Kidney glomerular epithelial cell (primary cell): Measurements from ENCODE around the gene PPM1L.

Experiments
- DNase-seq: peaks from one replicate; lab custom pipeline; 2025; lab: John Stamatoyannopoulos, UW

The PPM1L gene

GRCh38 chr3:161043336-161044035 lies 287.5 kb downstream of the PPM1L start:
- no peak for DNase-seq

GRCh38 chr3:161049683-161050248 lies 293.7 kb downstream of the PPM1L start:
- DNase-seq = no peak

GRCh38 chr3:161050935-161051334 lies 294.9 kb downstream of the PPM1L start:
- DNase-seq = no peak

- no peak for DNase-seq
These were observed 295.8 kb downstream of the PPM1L start for GRCh38 chr3:161051856-161052255.

GRCh38 chr3:161054860-161055604 lies 299.0 kb downstream of the PPM1L start:
- DNase-seq = no peak

- no peak for DNase-seq
These were observed 308.4 kb downstream of the PPM1L start for GRCh38 chr3:161064413-161064812.

GRCh38 chr3:161066930-161067329 lies 310.9 kb downstream of the PPM1L start:
- DNase-seq = no peak

GRCh38 chr3:161067335-161067734 lies 311.3 kb downstream of the PPM1L start:
- DNase-seq = peak; percentile 2

GRCh38 chr3:161069511-161070251 lies 313.6 kb downstream of the PPM1L start:
- peak; percentile 37 for DNase-seq

GRCh38 chr3:161070252-161070930 lies 314.4 kb downstream of the PPM1L start:
- no peak for DNase-seq

GRCh38 chr3:161070980-161071663 lies 315.1 kb downstream of the PPM1L start:
- DNase-seq = no peak

- DNase-seq = no peak
These were observed 316.2 kb downstream of the PPM1L start for GRCh38 chr3:161072211-161072621.

GRCh38 chr3:161072751-161073150 lies 316.7 kb downstream of the PPM1L start:
- DNase-seq = no peak

GRCh38 chr3:161073181-161073580 lies 317.1 kb downstream of the PPM1L start:
- DNase-seq = no peak

GRCh38 chr3:161081633-161082032 lies 325.6 kb downstream of the PPM1L start:
- no peak for DNase-seq

- DNase-seq = no peak
These were observed 326.0 kb downstream of the PPM1L start for GRCh38 chr3:161082063-161082462.

- DNase-seq = no peak
These were observed 327.1 kb downstream of the PPM1L start for GRCh38 chr3:161083131-161083530.

- DNase-seq = no peak
These were observed 328.2 kb downstream of the PPM1L start for GRCh38 chr3:161084277-161084676.

GRCh38 chr3:161093895-161094294 lies 337.9 kb downstream of the PPM1L start:
- no peak for DNase-seq

GRCh38 chr3:161096771-161097367 lies 340.8 kb downstream of the PPM1L start:
- DNase-seq = no peak

GRCh38 chr3:161100994-161101393 lies 345.0 kb downstream of the PPM1L start:
- no peak for DNase-seq
